Myometrial cell (primary cell): Measurements from ENCODE around the gene EIF2B5. TPM values are rescaled to one million over a fixed set of nuclear protein-coding genes. Genes with fewer than 3 reads are reported as not detected.

Source experiments
- total RNA-seq: library from RNA; depleted of rRNA; stranded (reverse); fragments of >200 nt; gene quantifications from 2 replicates; pipeline ENCODE4 v1.2.3, GENCODE V29; 2015

The EIF2B5 gene
- 19.9 and 20.4 TPM in 2 replicates for total RNA-seq

DNA sequence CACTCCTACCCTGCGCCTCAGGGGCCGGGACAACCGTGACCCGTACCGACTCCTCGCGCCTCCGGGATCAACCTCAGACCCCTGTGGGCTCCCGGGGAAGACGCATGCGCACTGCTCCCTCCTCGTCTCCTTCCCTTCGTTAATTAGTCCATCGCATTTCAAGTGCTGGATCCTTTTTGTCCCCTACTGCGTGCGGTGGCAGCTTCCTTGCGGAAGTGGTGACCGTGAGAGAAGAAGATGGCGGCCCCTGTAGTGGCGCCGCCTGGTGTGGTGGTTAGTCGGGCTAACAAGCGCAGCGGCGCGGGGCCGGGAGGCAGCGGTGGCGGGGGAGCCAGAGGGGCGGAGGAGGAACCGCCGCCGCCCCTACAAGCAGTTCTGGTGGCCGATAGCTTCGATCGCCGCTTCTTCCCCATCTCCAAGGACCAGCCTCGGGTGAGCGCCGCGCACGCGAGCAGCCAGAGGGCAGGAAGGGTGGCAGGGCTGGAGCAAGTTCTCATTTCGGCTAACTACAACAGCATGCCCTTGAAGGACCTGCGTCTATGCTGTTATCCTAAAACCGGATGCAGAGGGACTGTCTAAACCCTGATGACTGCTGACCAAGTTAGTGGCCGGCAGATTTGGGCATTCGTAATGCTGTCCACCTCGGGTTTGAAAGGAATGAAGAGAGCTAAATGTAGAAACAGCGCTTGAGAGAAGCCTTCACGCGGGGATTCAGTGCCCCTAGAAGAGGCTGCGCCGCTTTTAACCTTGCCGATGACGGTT lies at the start of gene EIF2B5:
Gene EIF2B5 (plus strand): TSS at position 210 of the 762 bp plus-strand sequence. CDS start 28 bp downstream, at position 238.

GRCh38 chr3:184096811-184097383 lies 38.3 kb upstream of the EIF2B5 start, which contains the start of gene HTR3E:
HTR3E (plus strand) TSS chr3:184097064; CDS start chr3:184097530, 466 bp downstream.

GRCh38 chr3:184154885-184155643 lies 19.9 kb downstream of the EIF2B5 start, which contains the start of gene DVL3:
DVL3 (plus strand) TSS chr3:184155377; CDS start chr3:184155636, 259 bp downstream.

DNA sequence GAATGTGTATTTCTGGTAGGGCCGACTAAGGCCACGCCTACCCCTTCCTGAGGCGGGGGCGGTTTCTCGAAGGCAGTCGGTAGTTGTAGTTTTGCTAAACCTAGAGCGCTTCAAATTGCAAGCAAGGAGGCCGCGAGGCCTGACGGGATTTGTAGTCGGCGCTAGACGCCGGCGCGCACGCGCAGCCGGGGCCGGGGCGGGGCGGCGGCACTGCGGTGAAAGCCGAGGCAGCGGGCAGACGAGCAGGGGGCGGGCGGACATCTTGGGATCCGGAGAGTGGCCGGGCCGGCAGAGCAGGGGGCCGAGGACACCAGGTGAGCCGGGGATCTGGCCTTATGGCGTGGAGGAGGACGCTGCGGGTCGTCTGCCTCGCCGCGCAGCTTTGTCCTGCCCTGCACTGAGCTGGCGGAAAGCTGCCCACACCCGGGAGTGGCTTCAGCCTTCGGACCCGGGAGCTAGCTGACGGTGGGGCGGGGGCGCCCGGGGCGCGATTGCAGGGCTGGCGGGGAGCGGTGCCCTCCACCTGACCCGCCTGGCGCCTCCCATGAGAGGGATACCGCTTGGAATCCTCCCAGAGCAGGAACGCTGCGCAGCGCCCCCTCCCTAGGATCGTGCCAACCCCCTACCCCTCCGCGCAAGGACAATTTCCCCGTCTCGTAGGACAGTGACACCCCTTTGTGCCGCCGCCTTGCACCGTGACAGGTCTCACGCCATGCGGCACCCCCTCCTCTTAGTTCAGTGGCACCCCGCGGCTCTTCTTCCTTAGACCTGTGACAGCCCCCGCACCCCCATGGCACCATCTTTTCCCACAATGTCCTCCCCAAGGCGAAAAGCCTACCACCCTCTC lies 39.7 kb downstream of the EIF2B5 start, which contains the start of gene AP2M1:
Gene AP2M1 (plus strand): TSS at position 210 of the 847 bp plus-strand sequence. CDS start 2,139 bp downstream, outside the sequence.

DNA sequence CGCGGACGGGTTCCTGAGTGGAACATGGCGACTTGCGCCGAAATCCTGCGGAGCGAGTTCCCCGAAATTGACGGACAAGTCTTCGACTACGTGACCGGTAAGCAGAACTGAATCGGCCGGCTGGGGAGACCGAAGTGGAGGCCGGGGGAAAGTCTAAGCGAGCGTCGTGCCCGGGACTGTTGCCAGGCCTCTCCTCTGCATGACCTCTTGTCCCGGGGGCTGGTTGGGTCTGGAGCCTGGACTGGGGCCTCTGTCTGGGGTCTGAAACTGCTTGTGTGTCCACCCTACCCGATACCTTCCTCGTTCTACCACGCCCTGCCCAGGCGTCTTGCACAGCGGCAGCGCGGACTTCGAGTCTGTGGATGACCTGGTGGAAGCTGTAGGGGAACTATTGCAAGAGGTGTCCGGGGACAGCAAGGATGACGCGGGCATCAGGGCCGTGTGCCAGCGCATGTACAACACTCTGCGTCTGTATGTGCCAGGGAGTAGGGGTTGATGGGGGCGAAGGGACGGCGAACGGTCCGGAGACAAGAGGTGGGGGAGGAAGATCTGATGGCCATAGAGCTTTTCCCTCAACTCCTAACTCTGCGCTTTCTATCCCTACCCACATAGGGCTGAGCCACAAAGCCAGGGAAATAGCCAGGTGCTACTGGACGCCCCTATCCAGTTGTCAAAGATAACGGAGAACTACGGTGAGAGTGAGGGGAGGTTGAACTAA lies 51.2 kb downstream of the EIF2B5 start, which contains the start of gene ABCF3:
Gene ABCF3 (plus strand): TSS at position 16 of the 718 bp plus-strand sequence. CDS start 9 bp downstream, at position 25.

Other genes with a start within 250 kb of the EIF2B5 start
- gene ABCC5, start 117.5 kb upstream of the EIF2B5 start, total RNA-seq = 7.3 and 9.2 TPM in 2 replicates
- not detected in 2 replicates for gene HTR3D, start 103.6 kb upstream of the EIF2B5 start, total RNA-seq
- gene HTR3C, start 82.3 kb upstream of the EIF2B5 start, total RNA-seq = not detected in 2 replicates
- not detected in 2 replicates for gene HTR3E, start 38.3 kb upstream of the EIF2B5 start, total RNA-seq
- 25.9 and 41.8 TPM in 2 replicates for gene DVL3, start 20.0 kb downstream of the EIF2B5 start, total RNA-seq
- 603 and 645 TPM in 2 replicates for gene AP2M1, start 39.5 kb downstream of the EIF2B5 start, total RNA-seq
- 38.5 and 39.5 TPM in 2 replicates for gene ABCF3, start 50.8 kb downstream of the EIF2B5 start, total RNA-seq
- gene VWA5B2, start 94.2 kb downstream of the EIF2B5 start, total RNA-seq = not detected in 2 replicates
- 45.8 and 59.9 TPM in 2 replicates for gene ALG3, start 113.6 kb downstream of the EIF2B5 start, total RNA-seq
- gene EEF1AKMT4, start 114.3 kb downstream of the EIF2B5 start, total RNA-seq = 5.3 and 5.5 TPM in 2 replicates
- gene CAMK2N2, start 126.2 kb downstream of the EIF2B5 start, total RNA-seq = not detected in 2 replicates
- gene ECE2, start 140.7 kb downstream of the EIF2B5 start, total RNA-seq = not detected in 2 replicates
- 686 and 752 TPM in 2 replicates for gene PSMD2, start 163.9 kb downstream of the EIF2B5 start, total RNA-seq
- gene EIF4G1, start 179.2 kb downstream of the EIF2B5 start, total RNA-seq = 414 and 466 TPM in 2 replicates
- gene FAM131A, start 202.2 kb downstream of the EIF2B5 start, total RNA-seq = 21.9 and 34.2 TPM in 2 replicates
- 4.6 and 6.3 TPM in 2 replicates for gene CLCN2, start 226.2 kb downstream of the EIF2B5 start, total RNA-seq
- 65.7 and 76.4 TPM in 2 replicates for gene POLR2H, start 226.4 kb downstream of the EIF2B5 start, total RNA-seq
- gene THPO, start 242.8 kb downstream of the EIF2B5 start, total RNA-seq = not detected in 2 replicates
- 1.1 and 10.7 TPM in 2 replicates for gene CHRD, start 244.7 kb downstream of the EIF2B5 start, total RNA-seq